ENCODE results near the gene CCL11.

GRCh38 chr17:34275881-34276280, 9.7 kb upstream of the CCL11 start:
- TF ChIP-seq EZH2 (IDR thresholded peaks at IDR 0.05) (no peak), CTCF (IDR thresholded peaks at IDR 0.05) (no peak), EZH2phosphoT487 (IDR thresholded peaks at IDR 0.05) (no peak)
